Kidney tubule cell (primary cell): ENCODE measurements around the gene VEZF1.

ENCODE experiments used
- DNase-seq: peaks from one replicate; pipeline ENCODE4 v3.0.0-alpha.2; 2018; ENCODE audit warnings: low spot score

Gene VEZF1, protein sequence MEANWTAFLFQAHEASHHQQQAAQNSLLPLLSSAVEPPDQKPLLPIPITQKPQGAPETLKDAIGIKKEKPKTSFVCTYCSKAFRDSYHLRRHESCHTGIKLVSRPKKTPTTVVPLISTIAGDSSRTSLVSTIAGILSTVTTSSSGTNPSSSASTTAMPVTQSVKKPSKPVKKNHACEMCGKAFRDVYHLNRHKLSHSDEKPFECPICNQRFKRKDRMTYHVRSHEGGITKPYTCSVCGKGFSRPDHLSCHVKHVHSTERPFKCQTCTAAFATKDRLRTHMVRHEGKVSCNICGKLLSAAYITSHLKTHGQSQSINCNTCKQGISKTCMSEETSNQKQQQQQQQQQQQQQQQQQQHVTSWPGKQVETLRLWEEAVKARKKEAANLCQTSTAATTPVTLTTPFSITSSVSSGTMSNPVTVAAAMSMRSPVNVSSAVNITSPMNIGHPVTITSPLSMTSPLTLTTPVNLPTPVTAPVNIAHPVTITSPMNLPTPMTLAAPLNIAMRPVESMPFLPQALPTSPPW

DNA sequence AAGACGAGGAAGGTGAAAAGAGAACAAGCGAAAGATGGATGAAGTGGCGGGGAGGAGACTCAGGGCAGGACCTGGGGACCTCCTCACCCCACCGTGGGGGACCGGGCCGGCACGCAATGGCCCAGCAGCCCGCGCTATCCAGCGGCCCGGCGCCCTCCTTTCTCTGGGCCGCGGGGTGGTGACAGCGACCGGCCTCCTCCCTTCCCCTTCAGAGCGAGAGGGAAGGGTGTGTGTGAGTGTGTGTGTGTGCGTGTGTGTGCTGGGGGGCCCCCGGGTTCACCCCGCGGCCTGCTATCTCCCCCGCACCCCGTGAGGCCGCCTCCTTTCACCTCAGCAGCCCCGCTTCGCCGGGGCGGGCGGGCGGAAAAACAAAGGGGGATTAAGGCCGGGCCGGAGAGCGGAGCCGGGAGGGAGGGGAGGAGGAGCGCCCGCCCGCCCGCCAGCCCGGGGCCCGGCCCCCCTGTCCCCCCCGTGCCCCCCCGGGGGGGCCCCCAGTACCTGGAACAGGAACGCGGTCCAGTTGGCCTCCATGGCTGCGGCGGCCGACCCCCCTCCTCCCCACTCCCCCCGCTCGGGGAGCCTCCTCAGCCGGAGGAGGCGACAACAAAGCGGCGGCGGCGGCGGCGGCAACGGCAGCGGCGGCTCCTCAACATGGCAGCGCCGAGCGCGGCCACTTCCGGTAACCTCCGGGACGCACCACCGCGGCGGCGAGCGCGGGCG, at the start of gene VEZF1:
VEZF1 (minus strand) TSS at position 674 of the 720 bp plus-strand sequence; CDS start at position 531, 143 bp downstream.
- DNase-seq = peak; percentile 78

DNA sequence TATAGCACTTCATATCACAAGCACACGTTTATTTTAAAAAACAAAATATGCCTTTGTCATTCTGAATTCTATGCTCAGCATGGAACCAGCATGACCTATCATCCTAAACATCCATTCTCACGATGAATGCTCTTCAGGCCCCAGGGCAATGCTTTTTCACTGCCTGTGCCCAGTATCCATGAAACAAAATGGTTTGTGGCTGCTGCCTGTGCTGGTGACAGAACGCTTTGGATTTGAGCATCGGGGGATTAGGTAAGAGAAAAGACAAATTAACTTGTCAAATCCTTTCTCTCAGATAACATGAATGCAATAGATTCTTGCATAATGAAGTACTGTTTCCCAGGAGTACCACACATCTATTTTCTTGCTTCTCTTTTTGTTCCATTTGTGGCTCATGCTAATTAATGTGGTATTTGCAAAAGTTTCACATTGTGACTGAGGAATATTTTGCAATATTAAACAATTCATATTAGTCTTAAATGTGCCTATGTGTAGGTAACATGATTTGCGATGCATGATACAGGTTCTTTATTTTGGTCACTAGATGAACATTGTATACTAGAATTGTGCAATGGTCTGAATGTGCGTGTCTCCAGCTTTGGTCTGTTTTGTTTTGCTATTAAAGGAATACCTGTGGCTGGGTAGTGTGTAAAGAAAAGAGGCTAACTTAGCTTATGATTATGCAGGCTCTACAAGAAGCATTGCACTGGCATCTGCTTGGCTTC, 44.8 kb upstream of the VEZF1 start:
- DNase-seq = no peak

DNA sequence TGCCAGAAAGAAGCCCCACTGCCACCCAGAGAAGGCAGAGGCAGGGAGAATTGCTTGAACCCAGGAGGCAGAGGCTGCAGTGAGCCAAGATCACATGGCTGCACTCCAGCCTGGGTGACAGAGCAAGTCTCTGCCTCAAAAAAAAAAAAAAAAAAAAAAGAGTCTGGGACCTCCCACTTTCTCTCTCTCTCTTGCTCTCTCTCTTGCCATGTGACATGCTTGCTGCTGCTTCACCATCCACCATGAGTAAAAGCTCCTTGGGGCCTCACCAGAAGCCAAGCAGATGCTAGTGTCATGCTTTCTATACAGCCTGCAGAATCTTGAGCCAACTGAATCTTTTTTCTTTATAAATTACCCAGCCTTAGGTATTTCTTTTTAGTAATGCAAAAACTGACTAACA, 40.5 kb upstream of the VEZF1 start:
- no peak for DNase-seq

DNA sequence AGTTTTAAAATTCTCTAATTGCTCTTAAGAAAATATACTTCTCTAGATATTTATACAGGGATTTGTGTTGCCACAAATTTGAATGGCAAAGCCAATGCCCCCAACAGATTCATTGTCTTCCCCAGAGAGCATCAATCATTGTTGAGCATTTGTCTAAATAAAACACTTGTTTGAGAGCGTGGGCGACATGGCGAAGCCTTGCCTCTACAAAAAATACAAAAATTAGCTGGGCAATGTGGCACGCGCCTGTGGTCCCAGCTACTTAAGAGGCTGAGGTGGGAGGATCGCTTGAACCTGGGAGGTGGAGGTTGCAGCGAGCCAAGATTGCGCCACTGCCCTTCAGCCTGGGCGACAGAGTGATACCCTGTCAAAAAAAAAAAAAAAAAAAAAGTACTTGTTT, 32.3 kb upstream of the VEZF1 start:
- DNase-seq = no peak

DNA sequence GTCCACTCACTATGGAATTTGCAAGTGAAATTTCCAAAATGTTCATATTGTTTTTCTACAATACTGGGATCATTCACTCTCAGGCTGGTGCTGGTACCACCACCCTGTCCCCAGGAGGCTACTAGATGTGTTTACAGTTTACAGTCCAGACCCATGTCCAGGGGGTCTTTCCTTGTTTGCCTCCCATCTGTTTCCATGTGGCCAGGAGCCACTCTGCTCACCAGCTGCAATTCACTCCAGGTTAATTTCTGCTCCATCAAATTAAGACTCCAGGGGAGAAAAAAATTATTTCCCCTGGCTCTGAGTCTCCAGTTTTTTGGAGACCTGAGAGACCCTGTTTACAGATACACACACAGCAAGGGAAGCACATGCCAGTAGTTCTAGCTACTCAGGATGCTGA, 31.5 kb upstream of the VEZF1 start:
- no peak for DNase-seq

DNA sequence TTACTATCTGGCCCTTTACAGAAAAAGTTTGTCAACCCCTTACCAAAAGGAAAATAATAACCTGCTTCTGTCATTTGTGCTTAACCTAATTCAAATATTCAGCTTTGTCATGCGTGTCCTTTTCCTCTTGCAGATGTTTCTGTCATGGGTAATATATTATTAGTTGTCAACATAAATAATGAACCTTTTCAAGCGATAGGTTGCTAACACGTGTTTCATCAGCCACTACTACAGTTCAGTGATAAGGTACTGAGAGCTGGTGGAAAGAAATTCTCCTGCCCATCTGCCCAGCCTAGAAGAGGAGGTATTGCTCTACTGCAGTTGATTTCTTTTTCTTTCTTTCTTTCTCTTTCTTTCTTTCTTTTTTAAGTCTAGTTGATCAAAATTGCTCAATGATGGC, 31.0 kb upstream of the VEZF1 start:
- DNase-seq = no peak

DNA sequence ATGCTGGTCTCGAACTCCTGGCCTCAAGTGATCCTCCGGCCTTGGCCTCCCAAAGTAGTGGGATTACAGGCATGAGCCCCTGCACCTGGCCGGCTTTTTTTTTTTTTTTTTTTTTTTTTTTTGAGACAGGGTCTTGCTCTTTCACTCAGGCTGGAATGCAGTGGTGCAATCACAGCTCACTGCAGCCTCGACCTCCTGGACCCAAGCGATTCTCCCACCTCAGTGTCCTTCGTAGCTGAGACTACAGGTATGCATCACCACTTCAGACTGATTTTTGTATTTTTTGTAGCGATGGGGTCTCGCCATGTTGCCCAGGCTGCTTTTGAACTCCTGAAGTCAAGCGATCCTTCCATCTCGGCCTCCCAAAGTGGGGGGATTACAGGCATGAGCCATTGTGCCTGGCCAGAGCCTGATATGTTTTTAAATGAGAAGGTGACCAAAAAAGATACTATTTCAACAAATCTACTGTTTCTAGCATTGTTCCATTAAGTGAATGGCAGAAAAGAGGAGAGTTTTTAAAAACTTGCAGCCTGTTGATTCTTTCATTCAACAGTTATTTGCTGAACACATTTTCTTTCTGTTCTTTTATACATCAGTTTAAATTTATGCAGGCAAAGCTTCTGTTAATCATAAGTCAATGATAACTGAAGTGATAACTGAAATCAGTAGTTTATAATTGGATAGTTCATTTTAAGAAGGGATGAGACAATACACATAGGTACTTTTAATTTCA, 22.2 kb upstream of the VEZF1 start:
- DNase-seq = no peak

DNA sequence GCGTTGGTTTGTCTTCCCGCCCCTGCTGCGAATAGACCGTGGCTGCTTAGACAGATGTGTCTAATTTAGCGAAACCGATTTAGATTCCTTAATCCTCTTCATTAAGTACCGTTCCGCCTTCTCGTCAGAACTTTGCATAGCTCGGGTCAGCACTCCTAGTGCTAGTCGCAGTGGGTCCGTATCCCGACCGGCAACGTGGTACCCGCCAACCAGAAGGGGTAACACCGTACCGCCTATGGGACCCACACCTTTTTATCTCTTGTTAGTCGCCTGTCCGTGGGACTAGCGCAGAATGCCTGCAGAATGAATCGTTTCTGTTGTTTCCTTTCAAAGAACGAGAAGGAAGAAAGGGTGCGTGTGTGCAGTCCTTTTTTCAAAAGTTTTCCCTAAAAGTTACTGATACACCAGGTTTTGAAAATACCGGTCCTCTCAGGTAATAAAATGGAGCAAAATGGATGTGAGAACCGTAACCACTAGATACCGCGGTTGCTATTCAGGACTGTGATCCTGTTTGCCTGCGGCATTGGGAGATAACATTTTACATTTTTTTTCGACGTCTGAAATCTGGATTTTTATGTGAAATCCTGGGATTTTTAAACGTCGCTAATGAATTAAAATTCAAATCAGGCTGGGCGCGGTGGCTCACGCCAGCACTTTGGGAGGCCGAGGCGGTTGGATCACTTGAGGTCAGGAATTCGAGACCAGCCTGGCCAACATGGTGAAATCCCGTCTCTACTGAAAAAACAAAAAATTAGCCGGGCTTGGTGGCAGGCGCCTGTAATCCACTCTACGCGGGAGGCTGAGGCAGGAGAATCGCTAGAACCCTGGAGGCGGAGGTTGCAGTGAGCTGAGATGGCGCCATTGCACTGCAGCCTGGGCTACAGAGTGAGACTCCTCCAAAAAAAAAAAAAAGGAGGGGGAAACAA, 20.0 kb upstream of the VEZF1 start:
- no peak for DNase-seq

DNA sequence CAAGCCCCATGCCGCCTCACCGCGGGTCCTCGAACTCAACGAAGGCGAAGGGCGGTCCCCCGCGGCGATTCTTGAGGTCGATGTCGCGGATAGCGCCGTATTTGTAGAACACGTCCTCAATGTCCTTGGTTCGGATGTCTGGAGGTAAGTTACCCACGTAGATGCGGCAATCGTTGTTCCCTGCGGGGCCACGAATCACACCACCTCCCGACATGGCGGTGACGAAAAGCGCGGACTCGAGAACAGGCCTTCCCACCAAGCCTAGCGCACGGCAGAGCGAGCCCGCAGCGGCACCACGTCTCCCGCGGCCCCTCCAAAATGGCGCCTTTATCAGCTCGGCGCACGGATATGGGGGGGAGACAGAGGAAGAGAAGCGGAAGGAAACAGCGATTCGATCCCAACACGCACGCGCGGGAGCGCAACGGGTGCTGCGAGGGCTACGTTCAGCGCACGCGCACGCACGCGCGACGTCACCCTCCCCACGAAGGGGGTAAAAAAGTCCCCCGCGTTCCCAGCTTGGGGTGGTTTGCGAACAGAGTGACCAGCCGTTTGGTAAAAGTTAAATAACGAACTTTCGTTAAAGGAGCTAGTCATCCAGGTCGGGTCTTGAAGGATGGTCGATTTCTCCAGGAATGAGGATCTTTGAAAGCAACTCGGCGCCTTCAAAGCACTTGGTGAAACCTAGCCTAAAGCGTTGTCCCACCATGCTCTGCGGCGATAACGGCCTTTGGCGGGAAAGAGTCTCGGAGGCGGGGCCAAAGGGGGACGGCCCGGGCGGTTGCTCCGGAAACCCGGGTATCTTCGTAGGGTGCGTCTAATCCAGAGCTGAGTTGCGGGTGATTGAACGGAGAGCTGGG, 19.1 kb upstream of the VEZF1 start, which contains the start of gene SRSF1:
SRSF1 (minus strand) TSS at position 323 of the 857 bp plus-strand sequence; CDS start at position 214, 109 bp downstream.
- DNase-seq = peak; percentile 97

DNA sequence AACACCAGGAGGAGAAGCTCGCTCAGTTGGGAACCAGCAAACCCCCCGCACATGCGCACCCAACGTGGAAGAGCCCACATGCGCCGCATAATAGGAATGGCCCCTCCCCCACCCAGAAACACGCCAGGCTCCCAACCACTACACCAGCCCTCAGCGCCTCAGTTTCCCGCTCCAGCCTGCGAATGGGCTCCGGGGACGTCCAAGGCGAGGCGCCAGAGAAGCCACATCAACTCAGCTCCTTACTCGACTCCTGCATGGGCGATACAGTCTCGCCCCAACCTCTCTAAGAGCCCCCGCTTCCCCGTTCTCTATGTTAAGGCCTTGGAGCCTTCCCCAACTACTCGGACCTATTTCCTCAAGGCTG, 18.5 kb upstream of the VEZF1 start:
- DNase-seq = peak; percentile 72

DNA sequence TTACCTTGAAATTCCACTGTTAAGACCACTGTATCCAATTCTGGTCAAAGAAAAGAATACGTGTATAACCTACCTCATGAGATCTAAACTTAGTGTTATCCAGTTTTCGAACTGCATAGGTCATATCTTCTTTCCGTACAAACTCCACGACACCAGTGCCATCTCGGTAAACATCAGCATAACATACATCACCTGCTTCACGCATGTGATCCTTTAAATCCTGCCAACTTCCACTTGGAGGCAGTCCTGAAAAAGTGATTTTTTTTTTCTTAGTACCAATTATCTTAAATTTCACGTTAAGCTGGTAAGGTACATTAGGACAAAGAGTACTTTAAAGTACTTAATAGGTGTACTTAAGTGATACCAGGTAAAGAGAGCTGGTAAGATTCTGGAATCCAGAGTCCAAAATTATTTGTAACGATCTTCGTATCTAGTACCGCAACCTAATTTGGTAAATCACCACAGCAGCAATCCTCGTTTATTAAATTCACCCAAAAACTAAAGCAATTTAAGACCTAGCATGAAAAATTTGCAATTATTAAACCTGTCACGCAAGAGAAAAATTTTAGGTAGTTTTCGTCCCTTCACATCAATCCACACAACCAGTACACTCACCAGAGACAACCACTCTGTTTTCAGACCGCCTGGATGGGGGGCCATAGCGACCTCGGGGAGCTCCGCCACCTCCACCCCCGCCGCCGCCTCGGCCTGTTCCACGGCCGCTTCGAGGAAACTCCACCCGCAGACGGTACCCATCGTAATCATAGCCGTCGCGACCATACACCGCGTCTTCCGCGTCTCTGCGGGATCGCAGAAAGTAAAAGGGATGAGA, 17.9 kb upstream of the VEZF1 start:
- no peak for DNase-seq

DNA sequence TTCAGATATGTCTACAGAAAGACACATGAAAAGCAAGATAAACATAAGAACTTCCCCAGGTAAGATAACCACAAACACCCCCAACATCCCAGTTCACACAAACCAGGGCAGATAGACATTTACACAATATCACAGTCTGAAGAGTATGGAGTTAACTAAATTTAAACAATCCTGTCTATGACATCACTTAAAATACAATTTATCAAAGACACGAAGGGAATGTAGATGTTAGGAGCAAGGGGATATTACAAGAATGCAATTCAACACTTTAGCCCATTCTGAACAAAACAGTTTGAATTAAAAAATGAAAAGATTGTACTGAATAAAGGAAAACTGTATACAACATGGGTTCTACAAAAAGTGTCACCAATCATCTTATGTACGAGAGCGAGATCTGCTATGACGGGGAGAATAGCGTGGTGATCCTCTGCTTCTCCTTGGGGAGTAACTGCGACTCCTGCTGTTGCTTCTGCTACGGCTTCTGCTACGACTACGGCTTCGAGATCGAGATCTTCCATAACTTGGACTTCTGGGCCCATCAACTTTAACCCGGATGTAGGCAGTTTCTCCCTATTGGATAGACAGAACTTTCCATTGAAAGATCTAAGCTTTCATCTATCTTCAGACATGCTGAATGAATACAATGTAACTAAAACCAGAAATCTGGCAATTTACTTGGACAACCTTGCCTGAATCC, 17.1 kb upstream of the VEZF1 start:
- no peak for DNase-seq

DNA sequence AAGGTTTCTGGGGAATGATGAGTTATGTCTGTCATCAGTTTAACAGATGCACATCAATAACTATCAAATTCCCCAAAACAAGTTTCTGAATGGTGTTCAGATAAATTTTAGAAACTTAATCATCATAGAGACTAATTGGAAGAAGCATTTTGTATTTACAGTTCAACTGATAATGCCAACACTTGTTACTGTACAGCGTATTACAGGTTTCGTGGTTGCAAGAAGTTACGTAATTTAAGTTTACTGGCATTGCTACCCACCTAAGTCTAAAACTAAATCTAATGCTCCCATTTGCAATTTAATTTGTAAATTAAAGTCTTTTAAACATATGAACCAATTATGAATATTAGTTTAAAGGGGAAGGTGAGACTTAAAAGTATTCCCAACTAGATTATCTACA, 16.0 kb upstream of the VEZF1 start:
- DNase-seq = no peak

DNA sequence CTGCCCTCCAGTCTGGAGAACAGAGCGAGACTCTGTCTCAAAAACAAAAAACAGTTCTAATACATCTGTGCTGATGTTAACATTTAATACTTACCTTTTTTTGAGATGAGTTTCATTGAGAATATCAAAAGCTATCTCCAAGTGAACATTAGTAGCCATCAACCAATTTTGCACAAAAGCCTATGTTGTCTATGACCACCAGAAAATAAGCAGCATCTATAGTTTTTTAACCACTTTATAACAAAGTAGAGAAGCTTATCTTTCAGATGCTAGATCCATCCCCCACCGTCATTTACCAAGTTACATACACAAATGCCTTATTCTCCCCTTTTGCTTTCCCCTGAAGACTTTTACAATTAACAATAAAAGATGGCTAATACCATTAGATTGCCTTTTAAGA, 14.9 kb upstream of the VEZF1 start:
- no peak for DNase-seq

DNA sequence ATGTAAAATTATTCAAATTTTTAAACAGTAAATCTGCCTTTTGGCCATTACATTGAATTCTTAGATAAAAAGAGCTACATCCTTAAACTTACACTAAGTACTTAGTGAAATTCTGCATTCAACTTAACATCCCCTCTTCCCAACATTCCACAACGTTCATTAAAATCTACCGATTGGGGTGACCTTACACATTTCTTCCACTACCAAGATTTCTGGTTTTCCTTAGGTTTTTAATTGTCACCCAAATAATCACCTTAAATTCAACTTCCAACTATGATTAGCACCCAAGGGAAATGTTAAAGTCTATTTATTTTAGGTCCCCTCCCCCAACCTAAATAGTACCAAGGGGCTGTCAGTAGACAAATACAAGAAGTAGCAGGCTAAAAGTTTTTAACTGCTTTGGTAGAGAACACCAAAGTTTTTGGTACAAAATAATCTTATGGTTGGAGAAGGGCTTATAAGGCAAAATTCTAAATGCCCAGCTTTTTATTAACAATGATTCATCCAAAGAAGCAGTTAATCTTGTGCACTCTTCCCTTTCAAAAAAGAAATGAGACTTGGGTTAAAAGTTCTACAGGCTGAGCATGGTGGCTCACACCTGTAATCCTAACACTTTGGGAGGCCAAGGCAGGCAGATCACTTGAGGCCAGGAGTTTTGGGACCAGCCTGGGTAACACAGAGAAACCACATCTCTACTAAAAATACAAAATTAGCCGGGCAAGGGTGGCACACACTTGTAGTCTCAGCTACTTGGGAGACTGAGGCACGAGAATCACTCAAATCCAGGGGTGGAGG, 14.3 kb upstream of the VEZF1 start:
- DNase-seq = no peak

DNA sequence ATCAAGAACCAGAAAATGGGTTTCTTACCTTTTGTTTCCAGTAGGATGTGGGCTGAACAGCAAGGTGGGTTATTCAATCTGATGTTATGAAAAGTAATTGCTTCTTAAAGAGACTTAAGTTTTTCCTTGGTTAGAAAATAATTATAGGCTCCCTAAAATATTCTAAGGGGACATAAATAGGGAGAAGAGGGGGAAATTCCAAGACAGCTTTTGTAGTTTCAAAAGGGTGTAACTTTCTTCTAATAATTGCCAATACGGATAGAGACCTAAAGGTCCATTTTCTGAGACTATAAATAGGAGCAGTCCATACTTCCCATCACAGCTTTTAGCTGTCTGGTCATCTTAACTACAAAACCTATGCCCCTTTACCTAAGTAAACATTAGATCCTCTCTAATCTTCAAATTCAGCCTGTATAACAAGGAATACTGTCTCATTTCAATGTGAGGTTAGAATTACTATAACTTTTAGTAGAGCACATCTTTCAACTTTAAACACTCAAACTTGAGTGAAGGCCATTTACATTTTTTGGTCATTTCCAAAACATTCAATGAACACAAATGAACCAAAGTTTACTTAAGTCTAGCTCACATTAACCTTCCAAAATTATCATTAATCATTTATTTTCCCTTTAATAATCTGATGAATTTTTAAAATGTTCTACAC, 13.5 kb upstream of the VEZF1 start:
- DNase-seq = no peak

DNA sequence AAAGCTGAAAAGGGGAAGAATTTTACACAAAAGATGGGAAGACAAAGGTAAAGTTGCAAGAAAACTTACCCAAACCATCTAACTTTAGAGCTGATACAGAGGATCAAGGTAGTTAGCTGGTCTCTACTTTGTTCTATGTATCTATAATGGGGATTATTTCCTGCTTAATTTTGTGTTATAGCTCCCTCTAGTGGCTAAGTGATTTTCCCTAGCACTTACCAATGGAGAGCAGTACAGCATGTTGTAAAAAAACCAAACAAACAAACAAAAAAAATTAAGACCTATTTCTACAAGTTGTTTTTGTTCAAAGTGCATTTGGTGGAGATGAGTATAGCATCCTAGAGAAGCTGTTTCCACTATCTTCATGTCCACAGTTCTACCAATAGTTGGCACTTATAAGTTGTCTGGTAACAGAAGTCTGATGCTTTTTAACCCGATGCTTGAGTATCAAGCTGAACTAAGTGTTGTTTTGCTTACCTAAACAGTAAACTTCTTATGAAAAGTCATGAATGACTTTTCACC, 11.5 kb upstream of the VEZF1 start:
- DNase-seq = peak; percentile 81
